ENCODE results near the gene LMAN1L. TPM values are rescaled to one million over a fixed set of nuclear protein-coding genes. Genes with fewer than 3 reads are reported as not detected.

Gene LMAN1L
- total RNA-seq, 1 donor from 2014 or later = not detected

DNA sequence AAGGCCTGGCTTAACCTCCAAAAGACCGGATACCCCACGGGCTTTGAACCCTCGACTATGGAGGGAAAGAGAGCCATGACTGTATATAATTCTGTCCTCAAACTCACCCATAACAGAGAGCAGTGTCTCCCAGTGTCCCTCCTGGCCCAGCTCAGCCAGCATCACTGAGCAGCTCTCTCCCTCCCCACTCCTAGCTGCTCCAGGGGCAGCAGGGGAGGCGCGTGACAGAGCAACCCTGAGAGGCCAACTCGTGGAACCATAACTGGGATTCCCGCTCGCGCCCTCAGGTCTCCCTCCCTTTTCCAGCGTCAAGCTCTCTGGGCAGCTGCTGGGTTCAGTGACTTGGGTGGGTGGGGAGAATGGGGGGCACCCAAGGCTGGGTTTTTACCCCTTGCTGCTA is 13.2 kb downstream of the LMAN1L start:
- no peaks in the 10 kb centered on the region for H3K36me3 ChIP-seq
- no peaks in the 10 kb centered on the region for H3K9me3 ChIP-seq
- intact Hi-C loops (cut with DNase I) = no loop called here
- H3K4me1 ChIP-seq = no peaks in the 10 kb centered on the region
- H3K4me3 ChIP-seq = no peak overlapping the region
- TF ChIP-seq, protein P1, sequence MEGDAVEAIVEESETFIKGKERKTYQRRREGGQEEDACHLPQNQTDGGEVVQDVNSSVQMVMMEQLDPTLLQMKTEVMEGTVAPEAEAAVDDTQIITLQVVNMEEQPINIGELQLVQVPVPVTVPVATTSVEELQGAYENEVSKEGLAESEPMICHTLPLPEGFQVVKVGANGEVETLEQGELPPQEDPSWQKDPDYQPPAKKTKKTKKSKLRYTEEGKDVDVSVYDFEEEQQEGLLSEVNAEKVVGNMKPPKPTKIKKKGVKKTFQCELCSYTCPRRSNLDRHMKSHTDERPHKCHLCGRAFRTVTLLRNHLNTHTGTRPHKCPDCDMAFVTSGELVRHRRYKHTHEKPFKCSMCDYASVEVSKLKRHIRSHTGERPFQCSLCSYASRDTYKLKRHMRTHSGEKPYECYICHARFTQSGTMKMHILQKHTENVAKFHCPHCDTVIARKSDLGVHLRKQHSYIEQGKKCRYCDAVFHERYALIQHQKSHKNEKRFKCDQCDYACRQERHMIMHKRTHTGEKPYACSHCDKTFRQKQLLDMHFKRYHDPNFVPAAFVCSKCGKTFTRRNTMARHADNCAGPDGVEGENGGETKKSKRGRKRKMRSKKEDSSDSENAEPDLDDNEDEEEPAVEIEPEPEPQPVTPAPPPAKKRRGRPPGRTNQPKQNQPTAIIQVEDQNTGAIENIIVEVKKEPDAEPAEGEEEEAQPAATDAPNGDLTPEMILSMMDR (IDR thresholded peaks at IDR 0.05) = no peak
- DNase-seq (ENCODE audit: low spot score in 2 of 2) = no peak
- H3K27me3 ChIP-seq = peaks cover 10% of the 10 kb centered on the region
- no peak overlapping the region for H3K27ac ChIP-seq

- H3K36me3 ChIP-seq = no peaks in the 10 kb centered on the region
- H3K9me3 ChIP-seq = no peaks in the 10 kb centered on the region
- DNase-seq (ENCODE audit: low spot score in 2 of 2) = no peak
- TF ChIP-seq, protein P1 (IDR thresholded peaks at IDR 0.05) = no peak
- H3K27me3 ChIP-seq = peaks cover 10% of the 10 kb centered on the region
- no peaks in the 10 kb centered on the region for H3K4me1 ChIP-seq
- no peak within 1 kb of the TSS for H3K27ac ChIP-seq
- intact Hi-C loops (cut with DNase I) = no loop called here
- H3K4me3 ChIP-seq = no peak within 1 kb of the TSS
Observed at GRCh38 chr15:74826364-74826819, 13.8 kb downstream of the LMAN1L start, which contains the start of gene CPLX3. Gene CPLX3, plus strand, starts transcription at chr15:74826627. Its CDS starts 77 bp downstream, at chr15:74826704.

DNA sequence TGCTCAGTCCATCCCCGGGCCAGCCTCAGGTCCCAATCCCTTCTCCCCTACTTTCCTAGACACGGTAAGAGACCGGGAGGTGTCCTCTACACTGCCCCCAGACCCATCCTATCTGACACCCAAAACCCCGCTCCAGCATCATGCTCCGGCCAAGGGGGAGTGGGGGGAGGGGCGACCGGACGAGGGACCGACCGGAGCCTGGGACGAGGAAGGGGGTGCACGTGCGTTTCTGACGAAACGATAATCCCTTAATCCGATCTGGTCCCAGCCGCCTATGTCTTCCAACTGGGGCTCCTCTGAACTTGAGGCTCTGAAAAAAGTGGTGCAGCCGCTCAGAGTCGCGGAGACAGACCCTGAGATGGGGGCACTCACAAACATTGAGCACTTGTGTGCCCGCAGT is 14.3 kb downstream of the LMAN1L start:
- DNase-seq (ENCODE audit: low spot score in 2 of 2) = no peak
- Histone ChIP-seq H3K4me3 (no peak overlapping the region), H3K9me3 (no peaks in the 10 kb centered on the region), H3K36me3 (no peaks in the 10 kb centered on the region), H3K27ac (no peak overlapping the region), H3K4me1 (no peaks in the 10 kb centered on the region), H3K27me3 (peaks cover 10% of the 10 kb centered on the region)
- TF ChIP-seq, protein P1 (IDR thresholded peaks at IDR 0.05) = no peak
- intact Hi-C loops (cut with DNase I) = no loop called here

DNA sequence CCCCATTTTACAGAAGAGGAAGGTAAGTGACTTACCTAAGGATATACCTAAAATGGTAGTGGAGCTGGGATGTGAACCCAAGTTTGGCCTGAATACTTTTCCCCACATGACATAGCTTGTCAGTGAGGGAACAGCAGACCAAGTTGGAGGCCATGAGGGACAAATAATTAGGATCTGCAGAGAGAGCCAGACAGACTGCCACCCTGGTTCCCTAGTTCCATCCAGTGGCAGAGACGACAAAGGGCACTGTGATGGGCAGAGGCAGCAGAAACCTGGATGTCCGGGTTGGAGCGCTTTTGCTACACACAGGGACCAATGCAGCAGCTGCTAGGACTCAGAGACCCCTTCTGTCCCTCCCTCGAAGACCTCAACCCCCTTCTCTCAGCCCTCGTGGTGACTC is 15.0 kb downstream of the LMAN1L start:
- no peaks in the 10 kb centered on the region for H3K9me3 ChIP-seq
- no peak for DNase-seq (ENCODE audit: low spot score in 2 of 2)

DNA sequence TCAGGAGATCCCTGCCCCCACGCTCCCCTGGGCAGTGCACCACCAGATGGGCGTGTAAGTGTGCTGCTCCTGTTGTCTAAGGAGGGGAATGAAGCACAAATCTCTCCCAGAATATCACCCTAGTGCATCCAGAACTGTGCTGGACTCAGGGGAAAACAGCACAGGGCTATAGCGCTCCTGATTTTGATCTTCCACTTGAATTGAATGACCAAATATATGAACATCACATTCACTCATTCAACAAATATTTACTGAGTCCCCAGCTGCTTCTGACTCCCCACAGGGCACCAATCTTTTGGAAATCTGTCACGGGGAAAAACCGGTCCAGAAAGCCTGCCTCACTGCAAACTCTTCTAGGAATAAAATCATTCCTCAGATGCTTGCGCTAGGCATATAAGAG is 16.2 kb downstream of the LMAN1L start:
- Histone ChIP-seq H3K9me3 (no peaks in the 10 kb centered on the region), H3K36me3 (no peaks in the 10 kb centered on the region), H3K27ac (no peak overlapping the region), H3K4me3 (no peak overlapping the region), H3K27me3 (peaks cover 10% of the 10 kb centered on the region), H3K4me1 (no peaks in the 10 kb centered on the region)
- DNase-seq (ENCODE audit: low spot score in 2 of 2) = no peak
- TF ChIP-seq, protein P1 (IDR thresholded peaks at IDR 0.05) = no peak
- intact Hi-C loops (cut with DNase I) = no loop called here

More for the DNA sequence above, 15.0 kb downstream of the LMAN1L start:
- Histone ChIP-seq H3K4me1 (no peaks in the 10 kb centered on the region), H3K4me3 (no peak overlapping the region), H3K36me3 (no peaks in the 10 kb centered on the region), H3K27ac (no peak overlapping the region), H3K27me3 (peaks cover 10% of the 10 kb centered on the region)
- TF ChIP-seq, protein P1 (IDR thresholded peaks at IDR 0.05) = no peak
- intact Hi-C loops (cut with DNase I) = no loop called here

GRCh38 chr15:74829486-74829885 is 16.9 kb downstream of the LMAN1L start:
- Histone ChIP-seq H3K4me3 (no peak overlapping the region), H3K4me1 (no peaks in the 10 kb centered on the region), H3K36me3 (no peaks in the 10 kb centered on the region), H3K27ac (no peak overlapping the region), H3K27me3 (peaks cover 10% of the 10 kb centered on the region), H3K9me3 (no peaks in the 10 kb centered on the region)
- no peak for DNase-seq (ENCODE audit: low spot score in 2 of 2)
- intact Hi-C loops (cut with DNase I) = no loop called here
- TF ChIP-seq, protein P1 (IDR thresholded peaks at IDR 0.05) = no peak
